NCI-H2196 treated with DMSO at 0.1 percent for 48 hours (cell line): ENCODE data around the gene COG6.
A peak's percentile ranks its signal among the peaks of the same experiment; 100 is the strongest.

ENCODE experiments used
- DNase-seq: peaks from one replicate; lab custom pipeline; 2025; ENCODE audit not compliant: unreplicated experiment; lab: John Stamatoyannopoulos, UW

COG6 gene

GRCh38 chr13:39655569-39656324 lies at the start of gene COG6:
TSS of gene COG6 (plus strand) at chr13:39655662. CDS start at chr13:39655727, 65 bp downstream.
- peak; percentile 38 for DNase-seq

GRCh38 chr13:39605677-39606320 lies 49.7 kb upstream of the COG6 start:
- DNase-seq: no peak

GRCh38 chr13:39607876-39608275 lies 47.6 kb upstream of the COG6 start:
- DNase-seq: no peak

GRCh38 chr13:39612023-39612637 lies 43.3 kb upstream of the COG6 start:
- DNase-seq: peak; percentile 11

- peak; percentile 15 for DNase-seq
Observed at GRCh38 chr13:39616087-39616694, 39.3 kb upstream of the COG6 start.

DNA sequence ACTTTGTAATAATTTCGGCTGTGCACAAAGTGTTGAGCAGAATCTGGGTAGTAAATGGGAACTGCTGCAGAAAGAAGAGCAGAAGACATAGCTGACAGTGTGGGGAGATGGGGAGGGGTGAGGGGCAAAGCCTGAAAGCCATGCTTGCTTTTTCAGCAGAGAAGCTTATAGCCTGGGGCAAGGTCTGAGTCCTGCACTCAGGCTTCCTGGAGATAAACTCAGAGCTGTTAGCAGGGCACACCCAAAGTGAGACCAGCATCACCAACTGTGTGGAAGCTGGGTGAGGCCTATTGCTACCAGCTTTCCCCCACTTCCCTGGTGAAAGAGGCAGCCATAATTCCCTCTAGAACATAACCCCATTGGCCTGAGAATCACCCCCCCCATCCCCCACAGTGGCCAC lies 36.9 kb upstream of the COG6 start:
- DNase-seq: no peak

DNA sequence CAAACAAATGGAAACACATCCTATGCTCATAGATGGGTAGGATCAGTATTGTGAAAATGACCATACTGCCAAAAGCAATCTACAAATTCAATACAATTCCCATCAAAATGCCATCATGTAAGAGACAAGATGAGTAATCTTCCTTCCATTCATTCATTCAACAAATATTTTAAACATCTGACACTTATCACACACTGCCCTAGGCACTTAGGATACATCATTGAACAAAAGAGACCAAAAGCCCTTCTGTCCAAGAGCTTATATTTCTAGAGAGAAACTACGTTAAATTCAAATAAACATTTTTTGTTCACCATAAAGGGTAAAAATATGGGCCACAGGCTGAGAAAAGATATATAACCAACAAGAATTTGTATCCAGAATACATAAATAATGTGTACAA lies 32.0 kb upstream of the COG6 start:
- no peak for DNase-seq

DNA sequence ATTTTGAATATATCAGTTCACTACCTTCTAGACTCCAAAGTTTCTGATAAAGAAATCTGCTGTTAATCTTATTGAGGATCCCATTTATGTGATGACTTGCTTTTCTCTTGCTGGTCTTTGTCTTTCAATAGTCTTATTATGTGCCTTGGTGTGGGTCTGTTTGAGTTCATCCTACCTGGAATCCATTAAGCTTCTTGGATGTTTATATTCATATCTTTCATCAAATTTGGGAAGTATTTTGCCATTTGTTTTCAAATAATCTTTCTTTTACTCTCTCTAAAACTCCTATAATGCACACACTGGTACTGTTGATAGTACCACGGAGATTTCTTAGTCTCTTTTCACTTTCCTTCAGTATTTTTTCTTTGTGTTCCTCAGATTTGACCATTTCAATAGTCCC lies 24.2 kb upstream of the COG6 start:
- no peak for DNase-seq

DNA sequence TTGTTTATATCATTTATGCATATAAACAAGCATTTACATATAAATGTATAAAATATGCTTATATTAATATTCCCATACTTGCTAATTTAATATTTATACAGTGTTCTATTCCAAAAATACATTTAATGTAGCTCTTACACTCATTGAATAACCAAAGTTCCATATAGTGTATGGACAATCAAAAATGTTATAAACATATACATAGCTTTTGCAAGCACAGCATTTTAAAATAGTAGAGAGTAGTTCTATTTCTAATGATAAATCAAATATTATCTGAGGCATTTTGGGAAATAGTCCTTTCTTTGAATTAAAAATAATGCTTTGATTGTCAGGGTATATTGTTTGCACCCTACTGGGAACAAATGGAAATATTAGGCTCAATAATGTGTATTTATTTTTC lies 22.5 kb upstream of the COG6 start:
- no peak for DNase-seq

DNA sequence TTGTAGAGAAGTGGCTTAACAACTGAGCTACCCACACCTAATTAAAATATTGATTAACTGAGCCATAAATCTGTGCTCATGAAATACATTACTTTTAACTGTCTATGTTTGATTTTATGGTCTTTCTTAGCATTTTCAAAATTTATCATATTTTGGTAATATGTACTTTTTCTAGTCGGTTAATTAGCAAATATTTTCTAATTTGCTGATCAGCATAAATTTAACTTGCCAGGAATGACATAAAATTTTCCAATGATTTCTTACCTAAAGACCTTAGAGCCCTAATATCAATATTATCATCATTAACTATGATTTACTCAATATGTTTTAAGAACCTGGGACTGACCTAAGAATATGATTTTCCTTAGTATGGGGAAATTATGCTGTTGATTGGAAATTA lies 19.9 kb upstream of the COG6 start:
- DNase-seq: no peak

DNA sequence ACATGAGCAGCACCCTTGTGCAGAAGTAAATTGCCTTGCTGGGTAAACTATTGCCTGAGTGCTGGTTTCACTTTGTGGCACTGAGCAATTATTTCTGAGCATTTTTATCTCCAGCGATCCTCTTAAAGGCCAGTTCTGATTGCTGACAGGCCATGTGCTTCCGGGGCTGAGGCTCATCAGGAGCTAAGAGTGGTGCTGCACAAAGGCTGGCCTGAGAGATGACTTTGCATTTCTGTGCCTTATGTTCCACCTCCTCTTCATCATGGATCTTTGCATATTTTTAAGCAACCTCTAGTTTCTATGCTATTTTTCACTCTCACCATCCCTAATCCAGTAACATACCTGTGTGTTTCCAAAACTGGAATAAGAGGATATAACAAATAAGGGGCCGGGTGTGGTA lies 17.6 kb upstream of the COG6 start:
- DNase-seq: no peak

- DNase-seq: no peak
Observed at GRCh38 chr13:39641645-39642044, 13.8 kb upstream of the COG6 start.

- no peak for DNase-seq
Observed at GRCh38 chr13:39646122-39646521, 9.3 kb upstream of the COG6 start.

GRCh38 chr13:39655041-39655568 lies 357 bp upstream of the COG6 start:
- no peak for DNase-seq

GRCh38 chr13:39656325-39656677 lies 839 bp downstream of the COG6 start:
- no peak for DNase-seq

GRCh38 chr13:39663508-39663907 lies 8.0 kb downstream of the COG6 start:
- no peak for DNase-seq

DNA sequence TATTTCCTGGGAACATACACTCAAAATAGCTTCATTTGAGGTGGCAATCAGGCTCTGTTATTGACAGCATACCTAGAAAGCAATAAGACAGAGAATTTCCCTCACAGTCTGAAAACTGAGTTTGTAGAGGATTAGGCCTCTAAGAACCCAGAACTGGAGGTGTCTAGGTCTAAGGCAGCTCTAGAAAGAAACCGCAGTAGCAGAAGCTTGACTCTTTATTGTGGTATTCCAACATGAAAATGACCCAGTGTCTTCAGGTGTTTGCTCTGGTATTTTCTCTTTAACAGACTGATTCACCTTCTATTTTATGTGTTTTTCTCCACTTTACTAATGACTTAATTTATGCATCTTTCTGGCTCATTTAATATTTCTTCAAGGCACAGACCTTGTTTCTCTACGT lies 8.5 kb downstream of the COG6 start:
- DNase-seq: no peak

GRCh38 chr13:39665763-39666162 lies 10.3 kb downstream of the COG6 start:
- no peak for DNase-seq

DNA sequence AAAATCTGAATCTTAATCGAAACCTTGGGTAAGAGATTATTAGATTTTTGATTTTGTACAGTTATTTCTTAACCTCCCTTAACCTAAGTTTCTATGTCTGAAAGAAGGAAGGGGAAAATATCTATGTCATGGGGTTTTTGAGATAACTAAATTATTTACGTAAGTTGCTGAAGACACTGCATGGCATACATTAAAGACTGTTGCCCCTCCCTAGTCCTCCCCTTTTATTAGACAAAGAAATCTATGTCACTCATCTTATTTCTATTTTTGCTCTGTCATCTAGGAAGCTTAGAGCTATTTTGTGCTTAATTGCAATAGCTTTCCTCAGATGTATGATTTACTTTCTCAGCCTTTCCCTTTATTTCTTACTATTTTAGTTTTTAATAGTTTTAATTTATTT lies 15.0 kb downstream of the COG6 start:
- DNase-seq: no peak

DNA sequence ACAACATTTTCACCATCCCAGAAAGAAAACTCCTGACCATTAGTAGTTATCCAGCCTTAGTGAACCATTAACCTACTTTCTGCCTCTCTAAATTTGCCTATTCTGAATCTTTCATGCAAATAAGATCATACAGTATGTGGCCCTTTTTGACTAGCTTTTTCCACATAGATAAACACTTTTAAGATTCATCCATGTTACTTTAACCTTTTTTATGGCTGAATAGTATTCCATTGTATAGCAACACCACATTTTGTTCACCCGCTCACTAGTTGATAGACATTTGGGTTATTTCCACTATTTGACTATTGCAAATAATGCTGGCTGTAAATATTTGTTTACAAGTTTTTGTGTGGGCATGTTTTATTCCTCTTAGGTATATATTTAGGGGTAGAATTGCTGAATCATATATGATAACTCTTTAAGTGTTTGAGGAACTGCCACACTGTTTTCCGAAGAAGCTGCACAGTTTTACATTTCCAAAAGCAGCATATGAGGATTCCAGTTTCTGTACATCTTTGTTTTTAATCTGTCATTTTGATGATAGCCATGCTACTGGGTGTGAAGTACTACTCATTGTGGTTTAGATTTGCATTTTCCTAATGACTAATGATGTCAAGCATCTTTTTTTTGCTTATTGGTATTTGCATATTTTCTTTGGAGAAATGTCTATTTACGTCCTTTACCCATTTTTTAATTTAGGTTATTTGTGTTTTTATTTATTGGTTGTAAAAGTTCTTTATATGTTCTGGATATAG lies 17.1 kb downstream of the COG6 start:
- no peak for DNase-seq

- DNase-seq: no peak
Observed at GRCh38 chr13:39675904-39676303, 20.4 kb downstream of the COG6 start.
